ENCODE measurements around the gene ADSL.

DNA sequence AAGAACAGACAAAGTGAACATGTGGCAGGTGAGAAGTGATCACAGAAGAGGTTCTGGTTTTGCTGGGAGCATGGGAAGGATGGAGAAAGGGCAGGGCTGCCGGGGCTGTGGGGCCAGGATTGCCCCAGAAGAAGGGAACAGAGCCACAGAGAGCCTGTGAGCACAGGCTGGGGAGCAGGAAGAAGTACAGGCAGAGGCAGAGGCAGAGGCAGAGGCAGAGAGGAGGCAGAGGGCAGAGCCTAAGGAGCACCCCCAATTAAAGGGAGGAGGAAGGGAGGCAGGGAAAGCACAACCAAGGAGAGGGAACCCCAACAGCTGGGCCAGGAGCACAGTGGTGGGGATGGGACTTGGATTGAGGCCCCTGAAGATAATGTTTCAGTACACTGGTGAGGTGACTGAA is 75.6 kb downstream of the ADSL start:
- TF ChIP-seq, protein P1, sequence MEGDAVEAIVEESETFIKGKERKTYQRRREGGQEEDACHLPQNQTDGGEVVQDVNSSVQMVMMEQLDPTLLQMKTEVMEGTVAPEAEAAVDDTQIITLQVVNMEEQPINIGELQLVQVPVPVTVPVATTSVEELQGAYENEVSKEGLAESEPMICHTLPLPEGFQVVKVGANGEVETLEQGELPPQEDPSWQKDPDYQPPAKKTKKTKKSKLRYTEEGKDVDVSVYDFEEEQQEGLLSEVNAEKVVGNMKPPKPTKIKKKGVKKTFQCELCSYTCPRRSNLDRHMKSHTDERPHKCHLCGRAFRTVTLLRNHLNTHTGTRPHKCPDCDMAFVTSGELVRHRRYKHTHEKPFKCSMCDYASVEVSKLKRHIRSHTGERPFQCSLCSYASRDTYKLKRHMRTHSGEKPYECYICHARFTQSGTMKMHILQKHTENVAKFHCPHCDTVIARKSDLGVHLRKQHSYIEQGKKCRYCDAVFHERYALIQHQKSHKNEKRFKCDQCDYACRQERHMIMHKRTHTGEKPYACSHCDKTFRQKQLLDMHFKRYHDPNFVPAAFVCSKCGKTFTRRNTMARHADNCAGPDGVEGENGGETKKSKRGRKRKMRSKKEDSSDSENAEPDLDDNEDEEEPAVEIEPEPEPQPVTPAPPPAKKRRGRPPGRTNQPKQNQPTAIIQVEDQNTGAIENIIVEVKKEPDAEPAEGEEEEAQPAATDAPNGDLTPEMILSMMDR (IDR thresholded peaks at IDR 0.05), result no peak
- TF ChIP-seq EZH2 (IDR thresholded peaks at IDR 0.05) (no peak), EZH2phosphoT487 (IDR thresholded peaks at IDR 0.05) (no peak)
